Right kidney (tissue), 1 donor: ENCODE data around the gene CCDC66.

Source experiments
- DNase-seq: peaks from one replicate; pipeline ENCODE4 v3.0.0-alpha.2; 2016

Gene CCDC66

DNA sequence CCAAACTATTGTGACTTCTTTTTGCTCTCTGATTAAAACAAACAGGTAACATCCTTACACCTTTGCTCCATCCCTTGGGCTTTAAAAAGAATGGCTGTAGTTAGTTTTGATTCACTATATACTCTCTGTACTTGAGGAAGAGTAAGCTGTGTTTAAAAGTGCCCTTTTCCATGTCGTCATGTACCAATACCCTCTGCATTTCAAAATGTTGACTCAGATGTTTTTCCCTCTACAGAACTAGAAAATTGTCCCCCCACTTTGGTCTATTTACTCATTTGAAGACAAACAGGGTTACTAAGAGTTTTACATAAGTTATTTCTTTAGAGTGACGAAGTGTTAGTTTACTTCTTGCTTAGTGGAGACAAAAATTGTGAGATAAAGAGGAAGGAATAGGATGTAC is 63.4 kb downstream of the CCDC66 start:
- DNase-seq = no peak

DNA sequence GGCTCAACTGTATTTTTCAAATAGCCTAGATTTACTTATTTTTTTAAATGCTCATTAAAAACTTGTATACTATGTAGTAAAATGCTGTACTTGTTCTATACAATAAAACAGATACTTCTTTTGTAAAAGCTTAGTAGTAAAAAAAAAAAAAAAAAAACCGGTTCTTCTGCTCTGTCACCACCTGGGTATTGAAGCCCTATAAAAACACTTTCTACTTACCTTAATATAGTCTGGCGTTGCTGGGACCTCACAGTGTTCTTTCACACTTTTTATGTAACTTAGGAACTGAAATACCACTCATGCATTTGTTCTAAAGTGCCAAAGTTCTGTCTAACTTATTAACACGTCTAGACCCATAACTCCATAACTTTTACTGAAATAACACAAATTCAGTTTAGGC is 64.7 kb downstream of the CCDC66 start:
- DNase-seq = no peak

DNA sequence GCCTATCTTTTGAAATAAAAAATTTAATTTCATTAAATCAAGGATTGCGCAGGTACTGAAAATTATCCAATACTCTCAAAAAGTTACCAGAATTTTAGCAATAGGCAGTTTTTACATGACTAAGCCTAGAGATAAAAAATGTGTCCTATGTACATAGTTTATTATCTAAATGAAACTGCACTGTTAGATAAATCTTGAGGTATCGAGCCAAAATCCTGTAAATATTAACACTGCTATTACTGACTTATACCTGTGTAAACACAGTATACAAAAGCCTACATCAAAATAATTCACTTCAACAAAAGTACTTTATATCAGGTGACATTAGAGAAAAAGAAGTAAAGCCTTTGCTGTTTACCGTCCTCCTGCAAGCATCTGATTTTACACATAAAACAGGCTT is 65.4 kb downstream of the CCDC66 start:
- no peak for DNase-seq

DNA sequence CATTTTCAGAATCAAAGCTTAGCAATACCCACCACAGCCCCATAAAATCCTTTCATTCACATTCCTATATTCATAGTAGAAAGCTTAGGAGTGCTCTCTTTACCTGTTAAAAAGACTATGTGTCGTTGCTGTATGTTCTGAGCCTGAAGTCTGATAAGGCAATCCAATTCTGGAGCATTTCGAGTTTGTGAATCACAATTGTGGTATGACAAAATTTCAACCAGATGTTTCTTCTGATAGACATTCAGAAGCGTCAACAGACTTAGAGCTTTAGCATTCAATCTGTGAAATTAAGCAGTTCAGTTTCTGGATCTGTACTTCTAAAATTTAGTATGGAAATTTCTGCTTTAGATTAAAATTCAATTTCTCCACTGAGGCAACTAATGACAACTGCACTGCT is 67.8 kb downstream of the CCDC66 start:
- DNase-seq = no peak

DNA sequence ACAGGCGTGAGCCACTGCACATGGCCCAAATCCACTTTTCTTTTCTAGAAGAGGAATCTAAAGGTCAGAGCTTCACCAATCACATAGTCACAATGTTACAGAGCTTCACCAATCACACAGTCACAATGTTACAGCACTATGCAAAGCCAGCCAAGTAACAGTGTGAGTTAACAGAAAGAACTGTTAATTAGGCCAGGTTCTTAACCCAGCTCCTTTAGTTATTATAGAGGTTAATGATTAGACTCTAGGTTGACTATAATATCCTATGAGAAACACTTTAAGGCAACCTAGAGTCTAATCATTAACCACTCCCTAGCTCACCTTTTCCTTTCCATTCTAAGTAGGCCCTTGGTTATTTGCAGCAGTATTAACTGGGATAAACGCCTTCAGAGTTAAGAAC is 72.1 kb downstream of the CCDC66 start:
- DNase-seq = peak; percentile 30

DNA sequence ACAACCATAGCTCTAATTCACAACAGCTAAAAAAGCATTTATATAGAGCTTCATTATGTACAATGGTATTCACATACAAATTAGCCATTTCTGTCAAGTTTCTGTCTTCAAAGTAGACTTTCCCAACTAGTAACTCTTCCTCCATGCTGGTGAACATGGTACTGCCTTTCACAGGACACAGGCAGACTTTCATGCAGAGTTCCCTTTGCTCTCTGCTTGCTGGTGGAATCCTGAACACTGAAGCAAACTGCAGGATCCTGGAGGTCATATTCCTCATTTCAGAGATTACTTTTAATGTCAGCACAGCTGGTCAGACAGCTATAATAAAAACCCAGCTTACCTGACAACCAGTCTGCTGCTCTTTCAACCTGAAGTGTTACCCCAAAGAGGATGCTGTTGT is 72.5 kb downstream of the CCDC66 start:
- peak; percentile 46 for DNase-seq

DNA sequence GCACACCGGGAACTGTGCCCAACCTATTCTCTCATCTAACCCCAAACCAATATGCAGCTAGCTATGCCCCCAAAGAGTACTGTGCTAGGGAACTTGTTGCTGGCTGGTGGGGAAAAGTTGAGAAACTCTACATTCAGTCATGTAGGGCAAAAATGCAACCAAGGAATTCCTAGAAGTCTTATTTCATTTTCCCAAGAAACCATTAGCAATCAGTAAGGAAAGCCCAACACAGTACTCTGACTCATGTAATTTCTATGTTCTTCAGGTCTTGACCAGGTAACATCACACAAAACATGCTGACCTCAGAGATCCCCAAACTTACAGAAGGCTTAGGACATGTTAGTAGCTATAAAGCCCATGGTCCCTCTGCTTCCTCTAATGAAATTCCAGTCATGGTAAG is 74.0 kb downstream of the CCDC66 start:
- DNase-seq = no peak

DNA sequence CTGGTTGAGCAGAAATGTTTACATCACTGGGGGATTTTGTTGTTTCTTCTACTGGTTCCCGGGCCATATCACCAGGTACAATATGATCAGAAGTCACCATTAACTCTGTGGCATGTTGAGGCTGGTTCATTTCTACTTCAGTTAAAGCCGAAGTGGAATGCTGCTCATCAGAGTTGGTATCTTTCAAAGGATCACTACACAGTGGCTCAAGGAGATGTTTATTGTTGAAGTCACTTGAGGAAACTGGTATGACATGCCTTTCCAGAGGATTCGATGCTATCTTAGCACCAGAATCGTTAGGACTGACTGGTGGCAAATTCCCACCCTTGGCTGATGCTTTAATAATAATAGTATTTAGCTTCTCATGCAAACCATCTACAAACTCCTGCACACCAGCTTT is 76.2 kb downstream of the CCDC66 start:
- no peak for DNase-seq

DNA sequence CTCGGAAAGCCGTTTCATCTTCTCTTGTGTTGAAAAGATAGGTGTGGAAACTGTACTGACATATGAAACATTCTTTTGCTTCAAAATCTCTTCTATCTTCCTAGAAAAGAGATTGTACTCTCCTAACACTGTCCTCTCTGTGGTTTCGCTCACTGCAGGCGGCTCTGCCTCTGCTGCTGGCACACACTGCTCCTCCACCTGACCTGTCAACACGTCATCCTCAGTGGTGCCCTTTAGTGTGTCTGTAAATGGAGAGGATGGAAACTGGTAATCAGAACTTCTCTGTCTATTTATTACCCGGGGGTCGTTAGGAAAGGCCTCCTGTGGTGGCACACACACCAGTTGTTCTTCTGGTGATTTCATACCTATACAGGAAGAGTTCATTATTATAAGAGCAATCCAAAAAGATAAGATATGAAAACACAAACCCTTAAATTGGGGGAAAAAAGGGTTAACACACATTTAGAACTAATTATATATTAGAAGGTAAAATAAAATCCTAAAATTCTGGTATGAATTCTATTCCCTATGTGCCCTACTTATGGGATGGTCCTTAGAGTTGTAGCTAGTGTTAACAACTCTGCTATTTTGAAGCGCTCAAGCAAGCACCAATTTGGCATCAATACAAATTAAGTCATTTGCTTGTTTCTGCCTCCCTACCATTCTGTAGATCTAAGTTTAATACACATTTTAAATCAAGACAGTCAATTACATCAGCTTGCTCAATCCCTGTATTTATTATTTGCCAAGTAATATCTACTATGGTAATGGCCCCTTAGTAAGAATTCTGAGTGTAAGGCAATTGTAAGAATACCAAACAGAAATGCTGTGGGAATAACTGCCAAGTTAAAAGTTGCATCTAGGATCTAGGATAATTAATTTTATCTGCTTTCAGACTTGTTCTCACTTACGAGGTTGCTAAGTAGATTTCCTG is 76.9 kb downstream of the CCDC66 start:
- DNase-seq = no peak

DNA sequence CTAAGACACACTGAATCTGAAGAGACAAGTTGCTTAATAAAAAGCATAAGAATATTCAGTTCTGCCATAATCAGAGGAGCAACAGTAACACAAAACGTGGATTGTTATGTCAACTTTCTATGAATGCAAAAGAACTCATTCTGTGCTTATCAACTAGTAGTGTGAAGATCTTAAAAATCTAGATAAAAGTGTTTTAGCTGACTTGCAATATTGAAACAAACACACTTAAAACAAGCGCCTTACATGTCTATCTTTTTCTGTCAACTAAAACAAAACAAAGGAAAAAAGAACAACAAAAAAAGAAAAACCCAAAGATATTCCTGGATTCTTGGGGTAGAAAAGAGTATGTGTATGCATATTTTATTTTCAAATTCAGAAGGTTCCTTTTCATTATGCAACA is 88.4 kb downstream of the CCDC66 start:
- DNase-seq = no peak

DNA sequence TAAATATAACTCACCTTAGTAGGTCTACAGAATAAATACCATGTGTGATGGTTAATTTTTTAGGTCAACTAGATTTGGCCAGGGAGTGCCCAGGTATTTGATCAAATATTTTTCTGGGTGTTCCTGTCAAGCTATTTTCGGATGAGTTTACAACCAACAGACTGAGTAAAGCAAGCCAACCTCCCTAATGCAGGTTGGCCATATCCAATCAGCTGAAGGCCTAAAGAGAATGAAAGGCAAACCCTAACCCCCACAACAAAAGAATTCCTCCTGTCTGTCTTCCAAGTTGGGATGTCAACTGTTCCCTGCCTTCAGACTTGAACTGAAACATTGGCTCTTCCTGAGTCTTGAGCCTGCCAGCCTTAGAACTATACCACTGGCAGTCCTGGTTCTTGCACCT is 97.5 kb downstream of the CCDC66 start:
- no peak for DNase-seq

DNA sequence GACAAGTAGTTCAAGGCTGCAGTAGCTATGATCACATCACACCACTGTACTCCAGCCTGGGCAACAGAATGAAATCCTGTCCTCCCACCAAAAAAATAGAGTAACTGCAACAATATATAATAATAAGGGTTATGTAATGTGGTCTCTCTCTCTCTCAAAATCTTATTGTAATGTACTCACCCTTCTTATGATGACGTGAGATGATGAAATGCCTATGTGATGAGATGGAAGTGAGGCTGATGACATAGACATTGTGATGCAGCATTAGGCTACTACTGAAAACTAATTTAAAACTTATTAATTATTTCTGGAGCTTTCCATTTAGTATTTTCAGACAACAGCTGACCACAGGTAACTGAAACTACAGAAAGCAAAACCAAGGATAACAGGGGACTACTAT is 98.7 kb downstream of the CCDC66 start:
- no peak for DNase-seq

DNA sequence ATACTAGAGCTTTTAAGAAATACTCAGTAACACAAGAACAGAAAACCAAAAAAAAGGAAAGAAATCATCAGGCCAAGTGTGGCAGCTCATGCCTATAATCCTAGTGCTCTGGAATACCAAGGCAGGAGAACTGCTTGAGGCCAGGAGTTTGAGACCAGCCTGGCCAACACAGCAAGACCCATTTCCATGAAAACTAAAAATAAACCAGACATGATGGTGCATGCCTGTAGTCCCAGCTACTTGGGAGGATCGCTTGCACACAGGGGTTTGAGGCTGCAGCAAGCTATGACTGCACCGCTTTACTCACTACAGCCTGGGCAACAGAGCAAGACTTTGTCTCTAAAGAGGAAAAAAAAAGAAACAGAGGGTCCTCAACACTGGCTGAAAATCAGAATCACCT is 107.8 kb downstream of the CCDC66 start:
- DNase-seq = no peak

DNA sequence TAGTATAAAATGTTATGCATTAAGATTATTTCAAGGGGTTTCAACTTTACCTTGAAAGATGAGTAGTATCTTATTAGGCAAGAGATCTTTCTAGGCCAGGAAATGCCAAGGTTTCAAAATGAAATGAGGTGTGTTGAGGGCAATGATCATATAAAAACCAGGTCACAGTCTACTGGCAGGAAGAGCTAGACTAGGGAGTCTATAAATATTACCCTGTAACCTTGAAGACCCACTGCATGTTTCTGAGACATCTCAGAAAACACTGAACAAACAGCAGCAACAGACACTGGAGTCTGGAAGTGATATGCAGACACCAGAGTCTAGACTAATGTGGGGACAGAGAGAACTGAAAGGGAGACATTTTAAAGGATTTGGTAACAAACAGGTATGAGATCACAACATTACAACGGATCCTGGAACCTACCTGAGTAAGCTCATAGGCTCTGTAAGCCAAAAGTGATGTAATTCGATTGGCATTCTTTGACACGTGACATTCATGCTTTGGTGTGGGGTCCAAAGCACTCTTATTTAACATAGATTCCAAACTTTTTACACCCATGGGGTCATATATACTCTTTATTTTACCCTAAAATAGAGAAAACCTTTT is 111.1 kb downstream of the CCDC66 start:
- no peak for DNase-seq
